Measurements from ENCODE around the gene PDAP1. TPM values are rescaled to one million over a fixed set of nuclear protein-coding genes. Genes with fewer than 3 reads are reported as not detected.
"Not testable (repeated sequence)": the region's sequence is repeated elsewhere in the genome, so short reads cannot be mapped to it uniquely, and the experiment has no call there.

The PDAP1 gene
- total RNA-seq, 2 donors from 2014 or later = 98.6 to 103 TPM

GRCh38 chr7:99381664-99382075 is 26.7 kb downstream of the PDAP1 start:
- no peaks in the 10 kb centered on the region for H3K9me3 ChIP-seq
- 82% methylated on average over 7 of the region's 7 CpGs for WGBS
- intact Hi-C loops (cut with DNase I) = no loop called here

GRCh38 chr7:99380823-99381663 is 27.4 kb downstream of the PDAP1 start:
- WGBS = 79% methylated on average over 16 of the region's 16 CpGs
- intact Hi-C loops (cut with DNase I) = no loop called here
- Histone ChIP-seq H3K9me3 (no peaks in the 10 kb centered on the region), H3K27ac (no peak overlapping the region), H3K36me3 (no peaks in the 10 kb centered on the region), H3K4me1 (replicated peaks) (no peaks in the 10 kb centered on the region), H3K4me3 (no peak overlapping the region), H3K27me3 (replicated peaks; ENCODE audit: insufficient read depth) (no peaks in the 10 kb centered on the region)
- DNase-seq (ENCODE audit: low spot score) = no peak
- TF ChIP-seq POLR2A (IDR thresholded peaks at IDR 0.05) (no peak), POLR2AphosphoS5 (IDR thresholded peaks at IDR 0.05) (no peak)
- TF ChIP-seq, protein P1, sequence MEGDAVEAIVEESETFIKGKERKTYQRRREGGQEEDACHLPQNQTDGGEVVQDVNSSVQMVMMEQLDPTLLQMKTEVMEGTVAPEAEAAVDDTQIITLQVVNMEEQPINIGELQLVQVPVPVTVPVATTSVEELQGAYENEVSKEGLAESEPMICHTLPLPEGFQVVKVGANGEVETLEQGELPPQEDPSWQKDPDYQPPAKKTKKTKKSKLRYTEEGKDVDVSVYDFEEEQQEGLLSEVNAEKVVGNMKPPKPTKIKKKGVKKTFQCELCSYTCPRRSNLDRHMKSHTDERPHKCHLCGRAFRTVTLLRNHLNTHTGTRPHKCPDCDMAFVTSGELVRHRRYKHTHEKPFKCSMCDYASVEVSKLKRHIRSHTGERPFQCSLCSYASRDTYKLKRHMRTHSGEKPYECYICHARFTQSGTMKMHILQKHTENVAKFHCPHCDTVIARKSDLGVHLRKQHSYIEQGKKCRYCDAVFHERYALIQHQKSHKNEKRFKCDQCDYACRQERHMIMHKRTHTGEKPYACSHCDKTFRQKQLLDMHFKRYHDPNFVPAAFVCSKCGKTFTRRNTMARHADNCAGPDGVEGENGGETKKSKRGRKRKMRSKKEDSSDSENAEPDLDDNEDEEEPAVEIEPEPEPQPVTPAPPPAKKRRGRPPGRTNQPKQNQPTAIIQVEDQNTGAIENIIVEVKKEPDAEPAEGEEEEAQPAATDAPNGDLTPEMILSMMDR (IDR thresholded peaks at IDR 0.05) = no peak

More at GRCh38 chr7:99381664-99382075, 26.7 kb downstream of the PDAP1 start:
- Histone ChIP-seq H3K4me3 (no peak overlapping the region), H3K36me3 (no peaks in the 10 kb centered on the region), H3K4me1 (replicated peaks) (no peaks in the 10 kb centered on the region), H3K27me3 (replicated peaks; ENCODE audit: insufficient read depth) (no peaks in the 10 kb centered on the region), H3K27ac (no peak overlapping the region)
- no peak for DNase-seq (ENCODE audit: low spot score)
- no peak for TF ChIP-seq POLR2A (IDR thresholded peaks at IDR 0.05)
- TF ChIP-seq POLR2AphosphoS5 (IDR thresholded peaks at IDR 0.05) = no peak
- TF ChIP-seq, protein P1 (IDR thresholded peaks at IDR 0.05) = no peak

DNA sequence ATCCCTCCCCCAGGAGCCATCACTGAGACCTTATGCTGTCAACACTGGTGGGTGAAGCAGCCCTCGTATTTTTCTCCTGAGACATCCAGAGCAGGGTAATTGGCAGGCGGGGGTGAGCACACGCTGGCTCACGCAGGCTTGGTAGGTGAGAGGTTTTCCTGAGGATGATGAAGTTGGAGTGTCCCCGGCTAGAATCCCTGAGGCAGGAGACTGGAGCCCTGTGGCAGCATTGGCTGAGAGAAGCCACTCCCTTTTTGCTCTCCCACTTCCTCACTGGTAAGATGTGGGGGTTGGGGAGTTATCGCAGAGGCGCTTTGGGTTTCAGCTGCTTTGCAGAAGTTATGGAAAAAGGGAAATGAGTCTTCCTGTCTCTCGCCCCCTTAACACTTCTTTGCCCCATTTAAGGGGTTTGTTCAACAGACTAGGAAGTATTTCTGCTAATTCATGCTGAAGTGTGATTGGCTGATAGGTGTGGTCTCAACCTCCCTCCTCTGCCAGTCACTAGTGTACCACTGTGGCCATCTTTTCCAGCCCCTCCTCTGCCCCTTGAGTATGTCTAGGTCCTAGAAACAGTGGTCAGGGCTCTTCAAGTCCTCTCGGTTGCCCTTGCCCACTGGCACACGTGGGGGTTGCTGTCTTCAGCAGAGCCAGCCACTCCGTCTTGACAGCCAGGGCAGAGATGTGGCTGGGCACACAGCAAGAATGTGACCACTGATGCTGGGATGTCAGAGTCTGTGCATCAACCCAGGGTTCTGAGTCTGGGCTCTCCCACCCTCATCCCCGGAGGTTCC is 28.2 kb downstream of the PDAP1 start:
- TF ChIP-seq POLR2AphosphoS5 (IDR thresholded peaks at IDR 0.05) = peak; percentile 25
- TF ChIP-seq POLR2A (IDR thresholded peaks at IDR 0.05) = no peak
- TF ChIP-seq, protein P1 (IDR thresholded peaks at IDR 0.05) = no peak
- Histone ChIP-seq H3K4me1 (replicated peaks) (no peaks in the 10 kb centered on the region), H3K36me3 (no peaks in the 10 kb centered on the region), H3K27me3 (replicated peaks; ENCODE audit: insufficient read depth) (no peaks in the 10 kb centered on the region), H3K27ac (peak overlapping the region; percentile 60), H3K9me3 (no peaks in the 10 kb centered on the region), H3K4me3 (no peak overlapping the region)
- DNase-seq (ENCODE audit: low spot score) = no peak
- WGBS = 66% methylated on average over 12 of the region's 12 CpGs
- intact Hi-C loops (cut with DNase I) = no loop called here

- WGBS = 78% methylated on average over 7 of the region's 7 CpGs
- H3K4me3 ChIP-seq; intact Hi-C loops (cut with DNase I); H3K9me3 ChIP-seq; H3K27me3 ChIP-seq (replicated peaks; ENCODE audit: insufficient read depth); H3K4me1 ChIP-seq (replicated peaks); H3K36me3 ChIP-seq; DNase-seq (ENCODE audit: low spot score): not testable (repeated sequence)
- H3K27ac ChIP-seq = peak overlapping the region; percentile 60
Observed at GRCh38 chr7:99379693-99380031, 28.7 kb downstream of the PDAP1 start.

DNA sequence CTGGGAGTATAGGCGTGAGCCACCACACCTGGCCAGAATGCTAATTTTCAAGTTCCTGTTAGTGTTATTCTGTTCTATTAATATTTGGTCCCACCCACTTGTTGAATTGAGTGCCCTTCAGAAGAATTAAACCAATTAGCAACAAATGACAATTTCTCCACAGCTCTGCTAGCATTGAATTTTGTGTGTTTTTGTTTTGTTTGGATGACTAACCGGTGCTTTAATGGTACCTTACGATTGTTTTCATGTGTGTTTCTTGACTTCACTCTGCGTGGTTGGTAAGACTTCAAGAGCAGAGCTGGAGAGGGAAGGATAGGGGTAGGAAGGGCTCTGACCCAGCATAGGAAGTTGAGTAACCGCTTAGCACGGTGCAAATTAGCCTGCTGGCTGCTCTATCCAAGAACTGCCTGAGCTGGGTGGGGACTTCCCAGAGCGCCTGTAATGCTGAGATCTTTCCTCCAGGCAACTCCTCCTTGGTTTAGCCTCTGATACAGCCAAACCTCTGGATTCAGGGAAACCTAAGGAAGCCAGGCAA is 29.3 kb downstream of the PDAP1 start:
- Histone ChIP-seq H3K4me3 (no peak overlapping the region), H3K27me3 (replicated peaks; ENCODE audit: insufficient read depth) (no peaks in the 10 kb centered on the region), H3K36me3 (no peaks in the 10 kb centered on the region), H3K4me1 (replicated peaks) (no peaks in the 10 kb centered on the region), H3K9me3 (no peaks in the 10 kb centered on the region), H3K27ac (peak overlapping the region; percentile 60)
- TF ChIP-seq, protein P1 (IDR thresholded peaks at IDR 0.05) = no peak
- peak; percentile 6 for TF ChIP-seq POLR2AphosphoS5 (IDR thresholded peaks at IDR 0.05)
- DNase-seq (ENCODE audit: low spot score) = no peak
- intact Hi-C loops (cut with DNase I) = no loop called here
- WGBS = 42% methylated on average over 7 of the region's 7 CpGs

All from prostate gland (tissue), 2 donors.